GM12874 (cell line): ENCODE data around the gene IFITM2.

Experiments
- CTCF ChIP-seq: IDR thresholded peaks from 2 replicates; pipeline ENCODE4 v1.5.1; 2011; ENCODE audit warnings: low read depth, mild to moderate bottlenecking, control low read depth, low read length, moderate library complexity; ENCODE audit not compliant: insufficient read depth

The IFITM2 gene

GRCh38 chr11:279040-279965, 28.3 kb upstream of the IFITM2 start:
- TF ChIP-seq CTCF: no peak

GRCh38 chr11:279966-280705, 27.5 kb upstream of the IFITM2 start:
- TF ChIP-seq CTCF: no peak

GRCh38 chr11:280706-281485, 26.7 kb upstream of the IFITM2 start:
- TF ChIP-seq CTCF: no peak

GRCh38 chr11:281486-282161, 26.0 kb upstream of the IFITM2 start:
- TF ChIP-seq CTCF: no peak

- TF ChIP-seq CTCF: no peak
These were observed 25.4 kb upstream of the IFITM2 start for GRCh38 chr11:282171-282570.

- no peak for TF ChIP-seq CTCF
These were observed 24.8 kb upstream of the IFITM2 start for GRCh38 chr11:282630-283360.
